ENCODE results near the gene NPC2. TPM values are rescaled to one million over a fixed set of nuclear protein-coding genes. Genes with fewer than 3 reads are reported as not detected.
"Not testable (repeated sequence)": the region's sequence is repeated elsewhere in the genome, so short reads cannot be mapped to it uniquely, and the experiment has no call there.

Gene NPC2
- 87.1 TPM for total RNA-seq
- long read RNA-seq, transcript NPC2-207 (5 exons, 1,035 nt), result major isoform, 38 of 41 reads
- long read RNA-seq, partial matches to known transcripts, result 1 of 41 reads
- long read RNA-seq, other reads (novel, unspliced or antisense), result 2 of 41 reads

DNA sequence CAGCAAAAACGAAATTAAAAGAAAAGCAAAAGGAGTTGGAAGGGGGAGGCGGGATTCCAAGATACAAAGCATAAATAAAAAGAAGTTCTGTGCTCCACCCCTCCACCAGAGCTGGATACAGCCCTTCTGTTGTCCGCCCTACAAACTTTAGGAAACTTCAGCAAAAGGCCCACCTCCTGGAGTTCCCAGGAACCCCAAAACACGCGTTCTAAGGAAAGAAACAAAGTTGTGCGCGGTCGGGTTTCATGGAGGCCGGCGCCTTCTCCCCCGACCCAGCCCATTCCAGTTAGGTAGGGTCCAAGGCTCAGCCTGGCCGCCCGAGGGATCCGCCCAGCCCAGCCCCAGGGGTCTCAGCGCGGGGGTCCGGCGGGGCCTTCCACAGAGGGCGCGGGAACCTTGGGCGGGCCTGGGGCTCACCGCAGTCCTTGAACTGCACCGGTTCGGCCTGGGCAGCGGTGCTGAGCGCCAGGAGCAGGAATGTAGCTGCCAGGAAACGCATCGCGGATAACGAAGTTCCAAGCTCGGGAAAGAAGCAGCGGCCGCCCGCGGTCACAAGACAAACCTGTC, at the start of gene NPC2:
Gene NPC2, minus strand, starts transcription at position 530 of the 567 bp plus-strand sequence. Its CDS starts 31 bp downstream, at position 499.
- DNase-seq (ENCODE audit: missing footprints), result no peak
- ATAC-seq, result no peak
- intact Hi-C loops (cut with DNase I), result loop anchor here (5.0 kb wide), 2 partner anchors 99 to 131 kb away; no protein-coding TSS in a partner anchor

DNA sequence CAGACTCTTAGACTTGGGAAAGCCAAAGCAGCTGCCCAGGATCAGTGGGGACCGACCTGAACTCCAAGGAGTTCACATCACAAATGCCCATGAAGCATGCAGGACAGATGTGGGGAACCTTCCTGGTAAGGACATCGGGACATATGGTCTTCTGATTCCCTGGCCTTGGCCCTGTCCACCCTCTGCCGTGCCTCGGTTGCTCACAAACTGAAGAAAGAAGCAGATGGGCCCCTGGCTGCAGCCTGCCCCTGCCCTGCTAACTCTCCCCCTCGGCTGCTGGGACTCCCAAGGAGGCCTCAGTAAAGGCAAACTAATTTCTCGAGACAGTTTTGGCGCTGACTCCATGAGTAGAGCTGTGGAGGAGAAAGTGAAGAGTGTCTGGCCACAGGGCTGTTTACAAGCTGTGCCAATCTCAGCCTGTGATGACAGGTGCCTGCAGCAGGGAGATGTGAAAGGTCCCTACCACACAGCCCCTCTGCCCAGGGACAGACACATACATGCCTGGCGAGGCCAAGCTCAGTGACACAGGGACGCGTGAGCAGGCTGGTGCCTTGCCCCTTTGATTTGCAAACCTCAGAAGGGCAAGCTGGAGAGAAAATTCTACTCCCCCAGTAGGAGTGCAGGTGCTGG, 49.1 kb upstream of the NPC2 start:
- intact Hi-C loops (cut with DNase I), result no loop called here
- DNase-seq (ENCODE audit: missing footprints) (no peak), ATAC-seq (peak; percentile 55)

DNA sequence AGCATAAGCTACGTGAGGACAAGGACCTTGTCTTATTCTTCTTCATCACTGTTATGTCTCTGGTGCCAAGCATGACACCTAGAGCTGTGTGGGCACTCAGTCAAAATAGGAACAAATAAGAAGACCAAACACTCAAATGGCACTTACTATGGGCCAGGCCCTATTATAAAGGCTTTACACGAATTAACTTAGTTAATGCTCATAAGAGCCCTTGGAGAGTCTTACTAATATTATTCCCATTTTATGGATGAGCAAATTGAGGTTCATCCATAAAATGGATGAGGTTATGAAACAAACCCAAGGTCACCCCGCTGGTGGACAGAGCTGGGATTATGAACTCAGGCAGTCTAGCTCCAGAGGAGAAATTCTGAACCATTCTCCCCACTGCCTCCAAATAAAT, 48.1 kb upstream of the NPC2 start:
- ATAC-seq, result no peak
- intact Hi-C loops (cut with DNase I), result no loop called here
- no peak for DNase-seq (ENCODE audit: missing footprints)

DNA sequence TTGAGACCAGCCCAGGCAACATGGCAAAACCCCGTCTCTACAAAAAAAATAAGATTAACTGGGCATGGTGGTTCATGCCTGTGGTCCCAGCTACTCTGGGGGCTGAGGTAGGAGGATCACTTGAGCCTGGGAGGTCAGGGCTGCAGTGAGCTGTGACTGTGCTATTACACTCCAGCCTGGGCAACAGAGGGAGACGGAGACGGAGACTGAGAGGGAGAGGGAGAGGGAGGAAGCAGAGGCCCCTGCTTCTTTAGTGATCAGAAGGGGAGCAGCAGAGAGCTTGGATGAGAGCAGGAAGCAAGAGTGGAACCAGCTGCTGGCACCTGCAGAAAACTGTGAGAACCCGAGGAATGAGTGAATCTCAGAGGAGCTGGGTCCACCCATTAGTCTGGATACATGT, 46.4 kb upstream of the NPC2 start:
- DNase-seq (ENCODE audit: missing footprints) (no peak), ATAC-seq (no peak)
- intact Hi-C loops (cut with DNase I), result no loop called here

DNA sequence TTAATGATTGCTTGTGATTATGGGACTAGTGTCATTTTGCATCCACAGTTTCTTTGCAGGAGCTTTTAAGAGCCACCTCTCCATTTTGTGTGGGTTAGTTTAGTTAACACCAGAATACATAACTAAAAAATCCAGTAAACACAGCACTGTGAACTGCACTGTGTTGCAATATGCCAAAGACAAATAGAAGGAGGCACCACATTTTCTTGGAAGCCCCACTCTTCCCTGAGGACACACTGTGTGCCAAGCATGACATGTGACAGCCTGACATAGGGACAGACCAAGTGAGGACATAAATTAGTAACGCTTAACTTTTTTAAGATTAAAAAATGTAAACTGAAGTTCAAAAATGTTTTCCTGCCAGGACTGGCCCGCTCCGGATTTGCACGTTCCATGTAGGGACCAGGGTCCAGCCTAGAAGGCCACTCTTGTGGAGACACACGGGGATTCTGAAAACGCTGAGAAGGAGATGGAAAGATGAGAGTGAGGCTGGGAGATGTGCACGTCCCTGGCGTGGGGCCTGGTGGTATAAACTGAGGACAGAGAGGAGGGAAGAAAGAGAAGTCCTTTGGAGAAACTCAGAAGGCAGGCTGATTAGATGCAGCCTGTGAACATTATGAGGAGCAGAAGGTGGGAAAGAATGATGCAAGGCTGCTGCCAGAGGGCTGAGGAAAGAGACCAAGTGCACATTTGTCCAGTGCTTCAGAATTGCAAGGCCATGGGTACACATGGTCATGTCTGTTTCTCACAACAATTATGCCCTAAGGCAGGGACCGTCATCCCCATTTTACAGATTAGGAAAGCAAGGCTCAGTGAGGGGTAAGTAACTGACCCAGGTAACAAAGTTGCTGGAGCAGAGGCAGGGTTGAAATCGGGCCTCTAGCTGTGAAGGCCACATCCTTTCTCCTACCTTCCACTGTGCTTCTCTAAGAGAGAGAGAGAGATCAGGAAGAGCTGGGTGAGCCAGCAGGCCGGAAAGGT, 45.6 kb upstream of the NPC2 start:
- ATAC-seq, result no peak
- intact Hi-C loops (cut with DNase I), result no loop called here
- DNase-seq (ENCODE audit: missing footprints), result peak; percentile 18

DNA sequence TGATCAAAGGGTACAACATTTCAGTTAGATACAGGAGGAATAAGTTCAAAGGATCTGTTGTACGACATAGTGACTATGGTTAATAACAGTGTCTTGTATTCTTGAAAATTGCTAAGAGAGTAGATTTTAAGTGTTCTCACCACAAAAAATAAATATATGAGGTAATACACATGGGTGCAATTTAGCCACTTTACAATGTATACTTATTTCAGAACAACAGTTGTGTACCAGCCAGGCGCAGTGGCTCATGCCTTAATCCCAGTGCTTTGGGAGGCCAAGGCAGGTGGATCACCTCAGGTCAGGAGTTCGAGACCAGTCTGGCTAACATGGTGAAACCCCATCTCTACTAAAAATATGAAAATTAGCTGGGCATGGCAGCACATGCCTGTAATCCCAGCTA, 43.2 kb upstream of the NPC2 start:
- DNase-seq (ENCODE audit: missing footprints); ATAC-seq; intact Hi-C loops (cut with DNase I): not testable (repeated sequence)

DNA sequence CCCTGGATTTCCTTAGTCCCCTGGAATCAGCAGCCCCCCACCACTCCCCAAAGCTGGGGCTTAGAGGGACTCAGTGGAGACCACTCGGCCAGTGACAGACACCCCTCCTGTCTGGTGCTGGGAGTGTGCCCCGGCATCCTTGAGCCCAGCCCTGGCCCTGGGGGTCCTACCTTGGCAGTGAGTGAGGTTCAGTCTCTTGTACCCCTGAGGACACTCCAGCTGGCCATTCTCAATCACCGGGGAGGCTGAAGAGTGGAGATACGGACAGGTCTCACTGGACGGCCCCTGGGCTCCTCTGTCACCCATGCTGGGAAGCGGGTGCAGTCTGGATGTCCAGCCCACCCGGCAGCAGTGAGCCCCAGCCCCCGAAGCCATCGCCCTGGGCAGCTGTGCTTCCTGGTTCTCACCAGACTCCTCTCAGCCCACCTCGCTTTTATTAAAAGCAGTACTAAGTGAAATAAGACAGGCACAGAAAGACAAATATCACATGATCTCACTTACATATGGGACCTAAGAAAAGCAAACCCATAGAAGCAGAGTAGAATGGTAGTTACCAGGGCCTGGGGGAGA, 42.7 kb upstream of the NPC2 start:
- no peak for DNase-seq (ENCODE audit: missing footprints)
- intact Hi-C loops (cut with DNase I), result no loop called here
- ATAC-seq, result no peak

DNA sequence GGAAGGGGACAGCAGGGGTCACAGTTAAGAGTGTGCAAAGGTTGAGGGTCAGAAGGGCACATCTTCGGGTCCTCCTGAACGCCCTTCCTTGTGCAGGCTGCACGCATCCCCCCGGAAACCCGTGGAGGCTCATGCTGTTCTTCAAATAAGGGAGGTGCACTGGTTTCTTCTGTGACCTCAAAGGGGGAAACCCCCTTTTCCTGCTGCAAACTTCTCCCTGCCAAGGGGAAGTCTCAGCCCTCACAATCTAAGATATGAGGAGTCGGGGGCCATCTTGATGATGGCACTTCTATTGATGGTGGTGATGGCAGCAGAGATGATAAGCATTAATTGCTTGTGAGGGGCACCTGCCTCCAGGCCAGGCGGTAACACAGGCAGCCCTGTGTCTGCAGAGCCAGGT, 40.5 kb upstream of the NPC2 start:
- ATAC-seq (no peak), DNase-seq (ENCODE audit: missing footprints) (no peak)
- intact Hi-C loops (cut with DNase I), result no loop called here

DNA sequence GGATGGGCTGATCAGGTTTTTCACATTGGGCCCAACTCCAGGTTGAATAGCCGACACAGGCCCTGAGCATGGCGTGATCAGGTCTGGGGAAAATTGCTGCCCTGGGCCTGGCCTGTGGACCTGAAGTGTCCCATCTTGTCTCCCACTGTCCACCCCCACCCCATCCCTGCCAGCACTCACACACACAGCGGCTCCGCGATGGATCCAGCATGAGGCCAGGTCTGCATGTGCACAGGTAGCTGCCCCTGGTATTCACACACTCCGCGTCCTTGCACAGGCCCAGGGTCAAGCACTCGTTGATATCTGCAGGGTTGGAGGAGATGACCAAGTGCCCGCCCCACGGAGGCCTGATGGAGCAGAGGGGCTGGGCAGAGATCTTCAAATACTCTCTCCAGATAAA, 39.1 kb upstream of the NPC2 start:
- no peak for DNase-seq (ENCODE audit: missing footprints)
- intact Hi-C loops (cut with DNase I), result no loop called here
- ATAC-seq, result no peak

DNA sequence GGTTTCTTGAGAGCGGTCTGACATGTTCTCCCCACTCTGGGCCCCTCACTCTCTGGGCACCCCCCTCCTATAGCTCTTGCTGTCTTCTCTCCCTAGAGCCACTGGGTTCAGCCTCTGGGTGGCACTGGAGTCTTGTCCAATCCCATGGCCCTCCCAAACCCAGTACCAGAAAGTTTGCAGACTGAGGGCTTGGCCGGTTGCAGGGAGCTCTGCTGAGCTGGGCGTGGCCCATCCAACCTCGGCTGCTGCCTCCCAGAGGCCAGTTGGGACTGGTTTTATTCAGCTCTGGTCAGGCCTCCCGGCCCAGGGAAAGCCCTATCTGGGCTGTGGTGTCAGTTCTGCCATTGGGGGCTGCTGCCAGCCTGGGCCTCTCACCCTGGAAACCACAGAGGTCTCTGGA, 38.4 kb upstream of the NPC2 start:
- DNase-seq (ENCODE audit: missing footprints), result no peak
- intact Hi-C loops (cut with DNase I), result no loop called here
- peak; percentile 66 for ATAC-seq

DNA sequence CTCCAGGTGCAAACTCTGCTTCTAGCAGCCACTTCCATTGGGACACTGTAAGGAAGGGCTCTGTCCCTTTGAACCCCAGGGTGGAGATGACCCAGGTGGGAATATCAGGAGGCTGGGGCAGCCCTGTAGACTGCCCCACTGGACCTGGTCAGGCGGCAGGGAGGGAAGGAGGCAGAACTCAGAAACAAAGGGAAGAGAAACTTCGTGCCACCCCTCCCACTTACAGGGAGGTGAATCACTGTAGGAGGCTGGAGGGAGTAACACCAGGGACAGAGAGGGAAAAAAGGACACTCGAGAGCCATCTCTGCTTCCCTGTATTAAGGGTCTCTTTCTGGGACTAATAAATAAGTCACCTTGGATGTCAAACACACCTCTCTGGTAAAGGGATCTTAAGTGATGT, 37.9 kb upstream of the NPC2 start:
- DNase-seq (ENCODE audit: missing footprints), result no peak
- ATAC-seq, result no peak
- intact Hi-C loops (cut with DNase I), result no loop called here

DNA sequence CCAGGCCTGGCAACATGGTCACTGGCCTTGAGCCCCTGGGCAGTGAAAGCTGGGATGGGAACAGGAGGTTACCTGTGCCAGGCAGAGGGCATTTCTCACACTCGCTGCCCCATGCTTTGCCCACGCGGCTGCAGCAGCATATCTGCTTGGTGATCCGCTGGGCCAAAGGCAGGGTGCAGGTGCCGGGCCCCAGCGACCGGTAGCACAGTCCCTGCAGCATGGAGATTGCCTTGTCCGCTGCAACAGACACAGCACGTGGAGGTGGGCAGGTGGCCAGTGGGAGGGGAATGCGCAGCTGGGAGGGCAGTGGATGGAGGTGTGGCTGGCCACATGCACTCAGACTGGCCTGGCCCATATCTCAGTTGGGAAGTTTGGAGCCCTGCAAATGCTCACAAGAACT, 35.8 kb upstream of the NPC2 start:
- ATAC-seq, result no peak
- no peak for DNase-seq (ENCODE audit: missing footprints)
- intact Hi-C loops (cut with DNase I), result no loop called here

DNA sequence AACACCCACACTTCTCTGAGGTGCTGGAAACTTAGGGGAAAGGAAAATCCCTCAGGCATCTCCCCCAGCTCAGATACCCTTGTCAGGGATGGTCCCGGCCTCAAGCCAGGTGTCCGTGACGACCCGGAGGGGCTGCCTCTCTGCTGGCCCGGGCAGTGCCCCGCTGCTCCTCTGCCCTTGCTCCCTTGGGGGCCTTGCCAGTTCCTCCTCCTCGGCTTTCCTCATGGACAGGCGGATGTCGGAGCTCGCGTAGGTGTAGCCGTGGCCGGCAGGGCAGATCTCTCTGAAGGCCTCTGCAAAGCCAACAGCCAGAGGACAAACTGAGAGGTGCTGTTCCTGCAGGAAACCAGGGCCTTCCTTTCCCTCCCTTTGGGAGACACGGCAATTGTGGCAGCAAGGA, 35.3 kb upstream of the NPC2 start:
- ATAC-seq (no peak), DNase-seq (ENCODE audit: missing footprints) (no peak)
- intact Hi-C loops (cut with DNase I), result no loop called here

DNA sequence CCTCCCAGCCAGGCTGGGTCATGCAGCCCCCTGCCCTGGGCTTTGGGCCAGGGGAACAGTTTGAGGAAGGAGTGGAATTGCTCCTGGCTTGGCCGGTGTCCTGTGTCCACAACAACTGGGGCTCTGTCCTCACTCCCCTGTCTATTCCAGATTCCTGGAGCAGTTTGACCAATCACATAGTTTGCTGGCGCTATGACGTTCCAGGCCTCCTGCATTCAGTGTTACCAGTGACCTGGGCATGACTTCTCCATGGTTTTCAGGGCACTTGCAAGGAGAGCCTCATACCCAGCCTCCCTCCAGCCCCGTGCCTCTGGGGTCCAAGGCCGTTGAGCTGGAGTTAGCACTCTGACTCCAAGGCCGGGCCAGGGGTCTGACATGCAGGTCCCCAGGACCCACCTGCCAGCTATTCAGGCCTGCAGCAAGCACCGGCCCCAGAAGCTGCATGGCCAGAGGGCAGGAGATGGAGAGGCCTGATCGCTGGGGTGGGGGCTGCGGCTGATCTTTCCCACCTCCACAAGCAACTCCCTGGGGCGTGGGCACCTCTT, 34.7 kb upstream of the NPC2 start:
- intact Hi-C loops (cut with DNase I), result no loop called here
- ATAC-seq (no peak), DNase-seq (ENCODE audit: missing footprints) (no peak)

DNA sequence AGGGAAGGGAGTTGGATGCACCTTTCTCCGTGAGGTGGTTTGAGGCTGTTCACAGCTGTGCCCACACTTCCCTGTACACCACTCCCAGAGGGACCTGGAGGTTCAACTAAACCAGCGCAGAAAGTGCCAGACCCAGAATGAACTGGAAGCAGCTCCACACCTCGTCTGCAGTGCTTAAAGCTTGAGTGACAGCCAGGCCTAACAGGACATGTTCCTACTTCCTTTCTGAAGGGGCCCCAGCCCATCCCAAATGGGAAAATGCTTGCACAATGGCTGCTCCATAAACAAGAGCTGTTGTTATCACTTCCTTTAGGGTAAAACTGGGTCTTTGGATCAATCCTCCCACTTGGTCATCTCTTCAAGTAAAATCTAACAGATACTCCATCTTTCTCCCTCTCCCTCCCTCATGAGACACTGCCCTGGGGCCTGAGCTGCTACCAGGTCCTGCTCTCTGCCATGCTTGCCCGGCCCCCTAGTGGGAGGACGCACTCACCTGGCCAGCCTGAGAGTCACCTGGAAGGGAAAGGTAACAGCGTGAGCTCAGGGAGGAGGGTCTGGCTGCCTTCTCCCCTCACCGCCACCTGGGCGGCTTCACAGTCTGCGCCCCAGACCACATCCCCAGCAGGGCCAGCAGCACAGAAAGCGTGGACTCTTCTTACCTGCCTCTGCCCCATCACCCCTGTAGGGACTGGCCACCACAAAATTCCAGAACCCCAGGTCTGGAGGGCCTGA, 33.9 kb upstream of the NPC2 start:
- DNase-seq (ENCODE audit: missing footprints) (no peak), ATAC-seq (no peak)
- intact Hi-C loops (cut with DNase I), result no loop called here

DNA sequence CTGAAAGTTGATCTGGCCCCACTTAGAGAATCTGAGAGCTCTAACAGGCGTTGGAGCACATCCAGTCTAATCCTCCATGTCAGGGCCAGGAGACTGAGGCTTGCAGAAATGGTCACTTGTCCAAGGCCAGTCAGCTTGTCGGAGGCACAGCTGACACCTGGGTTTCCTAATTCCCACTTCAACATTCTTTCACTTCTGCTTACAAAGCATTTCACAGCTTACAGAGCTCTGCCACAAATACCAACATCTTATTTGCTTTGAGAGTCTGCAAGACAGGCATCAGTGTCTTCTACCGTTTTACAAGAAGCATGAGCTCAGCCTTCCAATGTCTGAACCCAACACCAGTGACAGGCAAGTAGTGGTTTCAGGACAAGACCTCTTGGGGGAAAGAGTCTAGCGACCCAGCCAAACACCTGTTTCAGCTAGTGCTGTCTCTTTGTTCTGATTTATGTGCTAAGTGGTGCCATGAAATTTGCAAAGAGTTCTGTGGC, 32.3 kb upstream of the NPC2 start:
- intact Hi-C loops (cut with DNase I), result no loop called here
- DNase-seq (ENCODE audit: missing footprints) (no peak), ATAC-seq (no peak)

DNA sequence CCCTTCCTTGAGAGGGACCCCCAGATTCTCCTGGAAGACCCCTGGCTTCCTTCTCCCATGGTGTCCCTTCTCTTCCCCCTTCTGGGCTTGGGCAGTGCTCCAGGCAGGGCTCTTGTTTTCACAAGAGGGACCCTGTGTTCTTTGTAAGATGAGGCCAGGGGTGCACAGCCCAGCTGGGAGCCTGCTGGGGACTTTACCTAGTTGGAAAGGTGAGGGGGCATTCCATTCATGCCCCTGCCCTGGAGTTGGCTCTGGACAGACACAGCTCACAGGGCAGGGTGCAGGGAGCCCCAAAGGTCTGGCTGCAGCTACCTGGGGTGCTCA, 31.7 kb upstream of the NPC2 start:
- intact Hi-C loops (cut with DNase I), result no loop called here
- ATAC-seq (no peak), DNase-seq (ENCODE audit: missing footprints) (no peak)

DNA sequence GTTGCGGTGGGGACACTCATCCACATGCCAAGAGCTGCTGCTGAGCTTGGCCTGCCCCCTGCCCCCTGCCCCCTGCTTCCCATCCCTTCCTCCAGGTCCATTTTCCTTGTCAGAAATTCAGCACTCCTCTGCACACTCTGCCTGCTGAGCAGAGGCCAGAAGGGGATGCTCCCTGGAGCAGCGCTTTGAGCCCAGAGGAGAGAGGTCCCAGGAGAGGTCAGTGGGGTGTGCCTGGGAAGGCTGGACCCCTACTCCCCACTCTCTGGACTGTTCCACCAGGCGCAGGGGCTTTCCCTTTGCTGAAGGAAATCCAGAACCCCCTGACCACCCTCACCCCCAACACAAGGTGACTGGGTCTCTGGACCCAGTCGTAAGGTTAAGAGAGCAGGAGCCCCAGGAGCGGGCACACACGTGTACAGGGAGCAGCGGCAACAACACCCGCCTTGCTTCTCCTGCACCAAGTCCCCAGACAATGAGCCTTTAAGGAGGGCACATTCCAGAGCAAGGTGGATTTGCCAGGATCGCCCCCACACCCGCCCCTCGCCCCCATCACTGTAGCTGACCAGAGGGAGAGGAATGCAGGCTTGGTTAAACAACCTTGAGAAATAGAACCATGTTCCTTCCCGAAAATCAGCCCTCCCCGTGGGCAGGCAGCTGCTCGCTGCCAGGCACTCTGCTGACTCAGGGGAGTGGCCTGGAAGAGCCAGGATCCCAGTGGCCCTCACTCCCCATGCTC, 31.1 kb upstream of the NPC2 start:
- DNase-seq (ENCODE audit: missing footprints) (no peak), ATAC-seq (no peak)
- intact Hi-C loops (cut with DNase I), result no loop called here

All from Right ventricle myocardium inferior (tissue), 1 donor.